ENCODE measurements around the gene WFDC11.
"Not testable (repeated sequence)": the region's sequence is repeated elsewhere in the genome, so short reads cannot be mapped to it uniquely, and the experiment has no call there.

WFDC11 gene

DNA sequence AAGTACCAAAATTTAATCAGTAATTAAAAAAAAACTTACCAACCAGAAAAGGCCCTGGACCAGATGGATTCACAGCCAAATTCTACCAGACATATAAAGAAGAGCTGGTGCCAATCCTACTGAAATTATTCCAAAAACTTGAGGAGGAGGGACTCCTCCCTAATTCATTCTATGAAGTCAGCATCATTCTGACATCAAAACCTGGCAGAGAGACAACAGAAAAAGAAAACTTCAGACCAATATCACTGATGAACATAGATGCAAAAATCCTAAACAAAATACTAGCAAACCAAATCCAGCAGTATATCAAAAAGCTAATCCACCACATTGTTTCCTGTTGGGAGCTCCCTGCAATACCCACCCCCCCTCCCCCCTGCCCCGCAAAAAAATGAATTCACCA, at the start of gene WFDC11:
WFDC11 (minus strand) TSS at position 101 of the 400 bp plus-strand sequence. CDS start 19,639 bp downstream, outside the sequence.
- TF ChIP-seq ZFX (IDR thresholded peaks at IDR 0.05), result no peak
- TF ChIP-seq, protein P1, sequence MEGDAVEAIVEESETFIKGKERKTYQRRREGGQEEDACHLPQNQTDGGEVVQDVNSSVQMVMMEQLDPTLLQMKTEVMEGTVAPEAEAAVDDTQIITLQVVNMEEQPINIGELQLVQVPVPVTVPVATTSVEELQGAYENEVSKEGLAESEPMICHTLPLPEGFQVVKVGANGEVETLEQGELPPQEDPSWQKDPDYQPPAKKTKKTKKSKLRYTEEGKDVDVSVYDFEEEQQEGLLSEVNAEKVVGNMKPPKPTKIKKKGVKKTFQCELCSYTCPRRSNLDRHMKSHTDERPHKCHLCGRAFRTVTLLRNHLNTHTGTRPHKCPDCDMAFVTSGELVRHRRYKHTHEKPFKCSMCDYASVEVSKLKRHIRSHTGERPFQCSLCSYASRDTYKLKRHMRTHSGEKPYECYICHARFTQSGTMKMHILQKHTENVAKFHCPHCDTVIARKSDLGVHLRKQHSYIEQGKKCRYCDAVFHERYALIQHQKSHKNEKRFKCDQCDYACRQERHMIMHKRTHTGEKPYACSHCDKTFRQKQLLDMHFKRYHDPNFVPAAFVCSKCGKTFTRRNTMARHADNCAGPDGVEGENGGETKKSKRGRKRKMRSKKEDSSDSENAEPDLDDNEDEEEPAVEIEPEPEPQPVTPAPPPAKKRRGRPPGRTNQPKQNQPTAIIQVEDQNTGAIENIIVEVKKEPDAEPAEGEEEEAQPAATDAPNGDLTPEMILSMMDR (conservative IDR thresholded peaks at IDR 0.05), result no peak
- H3K27ac ChIP-seq, result no peak within 1 kb of the TSS

DNA sequence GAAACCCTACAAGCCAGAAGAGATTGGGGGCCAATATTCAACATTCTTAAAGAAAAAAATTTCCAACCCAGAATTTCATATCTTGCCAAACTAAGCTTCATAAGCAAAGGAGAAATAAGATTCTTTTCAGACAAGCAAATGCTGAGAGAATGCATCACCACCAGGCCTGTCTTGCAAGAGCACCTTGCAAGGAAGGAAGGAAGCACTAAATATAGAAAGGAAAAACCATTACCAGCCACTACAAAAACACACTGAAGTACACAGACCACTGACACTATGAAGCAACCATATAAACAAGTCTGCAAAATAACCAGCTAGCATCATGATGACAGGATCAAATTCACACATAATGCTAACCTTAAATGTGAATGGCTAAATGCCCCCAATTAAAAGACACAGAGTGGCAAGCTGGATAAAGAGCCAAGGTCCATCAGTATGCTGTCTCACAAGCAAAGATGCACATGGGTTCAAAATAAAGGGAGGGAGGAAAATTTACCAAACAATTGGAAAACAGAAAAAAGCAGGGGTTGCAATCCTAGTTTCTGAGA, 46.2 kb upstream of the WFDC11 start:
- not testable (repeated sequence) for H3K27ac ChIP-seq

DNA sequence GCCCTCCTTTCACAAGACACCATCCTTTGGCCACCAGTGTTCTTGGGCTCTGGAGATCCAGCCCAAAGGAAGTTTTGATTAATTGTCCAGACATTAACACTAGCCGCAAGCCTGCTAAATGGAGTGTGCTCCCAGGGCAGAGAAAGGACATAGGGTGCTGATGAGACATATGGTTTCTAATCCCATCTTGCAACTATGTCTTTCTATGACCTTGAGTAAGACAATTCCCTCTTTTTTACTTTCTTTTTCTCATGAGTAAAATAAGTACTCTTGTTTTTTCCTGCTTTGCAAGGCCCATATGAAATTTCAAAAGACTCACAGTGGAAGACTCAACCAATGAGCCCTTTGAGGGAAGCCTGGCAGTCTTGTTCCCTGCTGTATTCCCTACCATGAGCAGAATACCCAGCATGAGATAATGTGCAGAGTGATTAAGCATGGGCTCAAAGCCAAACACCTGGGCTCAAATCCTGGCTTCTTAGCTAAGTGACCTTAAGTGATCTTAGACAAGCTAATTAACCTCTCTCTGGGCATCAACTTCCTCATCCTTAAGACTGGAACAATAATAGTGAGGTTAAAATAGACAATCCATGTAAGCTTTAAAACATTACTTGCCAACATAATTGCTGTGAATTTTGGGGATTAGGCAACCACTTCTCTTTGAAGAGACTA, 35.1 kb upstream of the WFDC11 start, which contains the start of gene WFDC10B:
WFDC10B (minus strand) TSS at position 51 of the 669 bp plus-strand sequence. CDS start 19,027 bp downstream, outside the sequence.
- no peak within 1 kb of the TSS for H3K27ac ChIP-seq
- TF ChIP-seq, protein P1 (conservative IDR thresholded peaks at IDR 0.05), result no peak
- TF ChIP-seq ZFX (IDR thresholded peaks at IDR 0.05), result no peak

DNA sequence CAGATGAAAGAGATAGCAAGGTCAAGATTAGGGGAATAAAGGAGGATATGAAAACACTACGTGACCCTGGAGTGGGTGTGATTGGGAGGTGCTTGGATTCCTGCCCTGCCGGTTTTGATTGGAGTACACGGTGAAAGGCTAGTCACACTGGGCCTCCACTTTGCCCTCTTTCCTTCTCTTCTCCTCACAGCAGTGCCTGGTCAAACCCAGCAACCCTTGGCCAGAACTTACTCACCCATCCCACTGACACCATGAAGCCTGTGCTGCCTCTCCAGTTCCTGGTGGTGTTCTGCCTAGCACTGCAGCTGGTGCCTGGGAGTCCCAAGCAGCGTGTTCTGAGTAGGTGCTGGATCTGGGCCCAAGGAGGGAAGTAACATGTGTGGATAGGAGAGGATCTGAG, 31.8 kb upstream of the WFDC11 start, which contains the start of gene WFDC13:
WFDC13 (plus strand) TSS at position 166 of the 400 bp plus-strand sequence; CDS start at position 252, 86 bp downstream.
- TF ChIP-seq, protein P1 (conservative IDR thresholded peaks at IDR 0.05), result no peak
- no peak for TF ChIP-seq ZFX (IDR thresholded peaks at IDR 0.05)
- H3K27ac ChIP-seq, result no peak within 1 kb of the TSS

DNA sequence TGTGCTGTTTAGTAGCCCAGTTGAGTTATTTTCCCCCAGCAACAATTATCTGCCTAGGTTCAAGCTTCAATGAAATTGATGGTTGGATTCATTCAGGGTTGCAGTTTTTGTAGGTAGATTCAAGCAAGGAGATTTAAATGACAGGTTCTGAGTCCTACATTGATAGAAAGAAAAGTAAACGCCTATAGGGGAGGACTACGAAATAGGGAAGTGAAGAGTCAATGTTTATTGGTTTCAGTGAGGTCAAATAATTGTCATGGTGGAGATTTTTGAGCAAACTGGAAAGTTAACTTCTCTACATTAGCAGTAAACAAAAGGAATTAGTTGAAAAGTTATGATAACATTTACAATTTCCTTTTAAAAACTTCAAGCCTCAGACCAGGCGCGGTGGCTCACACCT, 31.1 kb upstream of the WFDC11 start:
- H3K27ac ChIP-seq, result no peak overlapping the region
- no peak for TF ChIP-seq ZFX (IDR thresholded peaks at IDR 0.05)
- TF ChIP-seq, protein P1 (conservative IDR thresholded peaks at IDR 0.05), result no peak

DNA sequence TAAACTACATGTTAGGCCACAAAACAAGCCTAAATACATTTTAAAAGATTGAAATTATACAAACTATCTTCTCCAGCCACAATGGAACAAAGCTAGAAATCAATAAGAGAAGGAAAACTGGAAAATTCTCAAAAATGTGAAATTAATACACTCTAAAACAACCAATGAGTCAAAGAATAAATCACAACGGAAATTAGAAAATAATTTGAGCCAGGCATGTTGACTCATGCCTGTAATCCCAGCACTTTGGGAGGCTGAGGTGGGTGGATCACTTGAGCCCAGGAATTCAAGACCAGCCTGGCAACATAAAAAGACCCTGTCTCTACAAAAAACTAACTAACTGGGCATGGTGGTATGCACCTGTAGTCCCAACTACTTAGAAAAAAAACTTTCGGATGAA, 25.5 kb upstream of the WFDC11 start:
- TF ChIP-seq, protein P1 (conservative IDR thresholded peaks at IDR 0.05), result no peak
- TF ChIP-seq ZFX (IDR thresholded peaks at IDR 0.05), result no peak

DNA sequence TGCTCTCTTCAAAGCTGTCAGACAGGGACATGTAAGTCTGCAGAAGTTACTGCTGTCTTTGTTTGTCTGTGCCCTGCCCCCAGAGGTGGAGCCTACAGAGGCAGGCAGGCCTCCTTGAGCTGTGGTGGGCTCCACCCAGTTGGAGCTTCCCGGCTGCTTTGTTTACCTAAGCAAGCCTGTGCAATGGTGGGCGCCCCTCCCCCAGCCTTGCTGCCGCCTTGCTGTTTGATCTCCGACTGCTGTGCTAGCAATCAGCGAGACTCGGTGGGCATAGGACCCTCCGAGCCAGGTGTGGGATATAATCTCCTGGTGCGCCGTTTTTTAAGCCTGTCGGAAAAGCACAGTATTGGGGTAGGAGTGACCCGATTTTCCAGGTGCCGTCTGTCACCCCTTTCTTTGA, 23.3 kb upstream of the WFDC11 start:
- not testable (repeated sequence) for H3K27ac ChIP-seq

More for the DNA sequence above, 25.5 kb upstream of the WFDC11 start:
- H3K27ac ChIP-seq, result no peak overlapping the region

DNA sequence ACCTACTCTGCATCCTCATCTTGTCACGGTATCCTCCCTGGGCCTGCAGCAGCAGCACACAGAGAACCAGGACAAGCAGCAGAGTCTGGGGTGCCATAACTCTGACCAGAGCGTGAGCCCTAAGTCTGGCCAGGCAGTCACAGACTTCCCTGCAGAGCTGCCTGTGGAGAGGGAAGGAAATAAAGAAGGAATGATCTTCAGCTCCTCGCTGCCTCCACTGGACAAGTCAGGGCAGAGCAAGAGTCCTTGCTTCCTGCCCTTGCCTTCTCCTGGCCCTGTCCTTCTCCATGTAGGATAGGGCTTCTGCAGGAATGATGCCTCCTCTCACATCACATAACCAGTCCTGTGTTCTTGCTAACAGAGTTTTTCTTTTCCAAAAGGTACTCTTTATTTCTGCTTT, 15.9 kb upstream of the WFDC11 start:
- no peak for TF ChIP-seq ZFX (IDR thresholded peaks at IDR 0.05)
- TF ChIP-seq, protein P1 (conservative IDR thresholded peaks at IDR 0.05), result no peak; the same call in 1 of the 2 replicates
- H3K27ac ChIP-seq, result no peak overlapping the region
